ENCODE data around the gene HOXA5.

GRCh38 chr7:27158436-27159265 lies 15.2 kb upstream of the HOXA5 start:
- TF ChIP-seq CTCF (IDR thresholded peaks at IDR 0.05; ENCODE audit: extremely low read depth in 1 of 2, insufficient read depth in 1 of 2, low read depth in 1 of 2, low read length in 2 of 2) (no peak), JUN (IDR thresholded peaks at IDR 0.05; ENCODE audit: borderline replicate concordance, insufficient read depth, insufficient read length, low read depth) (no peak), EZH2 (IDR thresholded peaks at IDR 0.05; ENCODE audit: borderline replicate concordance, low read depth, low read length, severe bottlenecking) (no peak), POLR2A (IDR thresholded peaks at IDR 0.05; ENCODE audit: low read depth, low read length) (no peak), MAX (IDR thresholded peaks at IDR 0.05; ENCODE audit: insufficient read depth, insufficient read length) (no peak), MYC (IDR thresholded peaks at IDR 0.05; ENCODE audit: low read depth, low read length) (no peak), POLR2AphosphoS5 (IDR thresholded peaks at IDR 0.05; ENCODE audit: insufficient read depth, low read depth, low read length) (no peak)
